ENCODE data around the gene BSCL2. TPM values are rescaled to one million over a fixed set of nuclear protein-coding genes. Genes with fewer than 3 reads are reported as not detected.

The BSCL2 gene
- total and polyA plus RNA-seq, 2 of the 13 experiments (the other 11 are each of a cell fraction or from before 2014, with no cell fraction given): 19.5 to 21.1 TPM

DNA sequence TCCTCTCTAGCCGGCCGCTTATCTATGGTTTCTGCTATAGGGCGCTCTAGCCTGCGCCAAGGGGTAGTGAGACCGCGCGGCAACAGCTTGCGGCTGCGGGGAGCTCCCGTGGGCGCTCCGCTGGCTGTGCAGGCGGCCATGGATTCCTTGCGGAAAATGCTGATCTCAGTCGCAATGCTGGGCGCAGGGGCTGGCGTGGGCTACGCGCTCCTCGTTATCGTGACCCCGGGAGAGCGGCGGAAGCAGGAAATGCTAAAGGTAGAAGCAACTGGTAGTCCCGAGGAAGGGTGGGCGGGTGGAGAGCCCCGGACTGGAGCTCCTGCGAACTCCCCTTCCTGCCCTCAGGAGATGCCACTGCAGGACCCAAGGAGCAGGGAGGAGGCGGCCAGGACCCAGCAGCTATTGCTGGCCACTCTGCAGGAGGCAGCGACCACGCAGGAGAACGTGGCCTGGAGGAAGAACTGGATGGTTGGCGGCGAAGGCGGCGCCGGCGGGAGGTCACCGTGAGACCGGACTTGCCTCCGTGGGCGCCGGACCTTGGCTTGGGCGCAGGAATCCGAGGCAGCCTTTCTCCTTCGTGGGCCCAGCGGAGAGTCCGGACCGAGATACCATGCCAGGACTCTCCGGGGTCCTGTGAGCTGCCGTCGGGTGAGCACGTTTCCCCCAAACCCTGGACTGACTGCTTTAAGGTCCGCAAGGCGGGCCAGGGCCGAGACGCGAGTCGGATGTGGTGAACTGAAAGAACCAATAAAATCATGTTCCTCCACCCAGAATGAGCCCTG lies 35.4 kb downstream of the BSCL2 start, which contains the start of the genes LBHD1 and UQCC3 (continued):
- TF ChIP-seq, protein P1, sequence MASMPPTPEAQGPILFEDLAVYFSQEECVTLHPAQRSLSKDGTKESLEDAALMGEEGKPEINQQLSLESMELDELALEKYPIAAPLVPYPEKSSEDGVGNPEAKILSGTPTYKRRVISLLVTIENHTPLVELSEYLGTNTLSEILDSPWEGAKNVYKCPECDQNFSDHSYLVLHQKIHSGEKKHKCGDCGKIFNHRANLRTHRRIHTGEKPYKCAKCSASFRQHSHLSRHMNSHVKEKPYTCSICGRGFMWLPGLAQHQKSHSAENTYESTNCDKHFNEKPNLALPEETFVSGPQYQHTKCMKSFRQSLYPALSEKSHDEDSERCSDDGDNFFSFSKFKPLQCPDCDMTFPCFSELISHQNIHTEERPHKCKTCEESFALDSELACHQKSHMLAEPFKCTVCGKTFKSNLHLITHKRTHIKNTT (CRISPR knock-in tag; IDR thresholded peaks at IDR 0.05): no peak
- TF ChIP-seq ZNF564 (CRISPR knock-in tag; IDR thresholded peaks at IDR 0.05) (peak; percentile 50; the same call in 1 of the 2 replicates), FOSL2 (CRISPR knock-in tag; IDR thresholded peaks at IDR 0.05) (no peak; the same call in 1 of the 2 replicates), SPEN (CRISPR knock-in tag; IDR thresholded peaks at IDR 0.05; ENCODE audit: low read depth) (peak; percentile 92), PCBP2 (optimal IDR thresholded peaks at IDR 0.05; ENCODE audit: low read depth, low read length, poor library complexity, severe bottlenecking) (no peak), SNRNP70 (IDR thresholded peaks at IDR 0.05; ENCODE audit: low read depth, low read length) (no peak), ZNF768 (CRISPR knock-in tag; IDR thresholded peaks at IDR 0.05) (peak; percentile 65; the same call in 1 of the 2 replicates), JUNB (CRISPR knock-in tag; IDR thresholded peaks at IDR 0.05; ENCODE audit: borderline replicate concordance) (no peak; the same call in 1 of the 2 replicates), ISL2 (CRISPR knock-in tag; IDR thresholded peaks at IDR 0.05) (0 out of 2 replicates have a peak, but pooled peaks have one; percentile 50), ZFP36 (IDR thresholded peaks at IDR 0.05; ENCODE audit: borderline replicate concordance, low read depth, low read length, partially characterized antibody) (no peak), SNAI1 (CRISPR knock-in tag; IDR thresholded peaks at IDR 0.05; ENCODE audit: borderline replicate concordance) (0 out of 2 replicates have a peak, but pooled peaks have one; percentile 6), ZNF761 (CRISPR knock-in tag; conservative IDR thresholded peaks at IDR 0.05) (no peak; the same call in 1 of the 2 replicates), PRMT3 (CRISPR knock-in tag; IDR thresholded peaks at IDR 0.05; ENCODE audit: borderline replicate concordance, low read depth) (0 out of 2 replicates have a peak, but pooled peaks have one; percentile 56), ZNF331 (CRISPR knock-in tag; IDR thresholded peaks at IDR 0.05) (0 out of 2 replicates have a peak, but pooled peaks have one; percentile 30), NPAS2 (CRISPR knock-in tag; IDR thresholded peaks at IDR 0.05; ENCODE audit: borderline replicate concordance) (no peak), HDAC6 (IDR thresholded peaks at IDR 0.05; ENCODE audit: low read depth, low read length) (no peak)
- TF ChIP-seq, protein P2, sequence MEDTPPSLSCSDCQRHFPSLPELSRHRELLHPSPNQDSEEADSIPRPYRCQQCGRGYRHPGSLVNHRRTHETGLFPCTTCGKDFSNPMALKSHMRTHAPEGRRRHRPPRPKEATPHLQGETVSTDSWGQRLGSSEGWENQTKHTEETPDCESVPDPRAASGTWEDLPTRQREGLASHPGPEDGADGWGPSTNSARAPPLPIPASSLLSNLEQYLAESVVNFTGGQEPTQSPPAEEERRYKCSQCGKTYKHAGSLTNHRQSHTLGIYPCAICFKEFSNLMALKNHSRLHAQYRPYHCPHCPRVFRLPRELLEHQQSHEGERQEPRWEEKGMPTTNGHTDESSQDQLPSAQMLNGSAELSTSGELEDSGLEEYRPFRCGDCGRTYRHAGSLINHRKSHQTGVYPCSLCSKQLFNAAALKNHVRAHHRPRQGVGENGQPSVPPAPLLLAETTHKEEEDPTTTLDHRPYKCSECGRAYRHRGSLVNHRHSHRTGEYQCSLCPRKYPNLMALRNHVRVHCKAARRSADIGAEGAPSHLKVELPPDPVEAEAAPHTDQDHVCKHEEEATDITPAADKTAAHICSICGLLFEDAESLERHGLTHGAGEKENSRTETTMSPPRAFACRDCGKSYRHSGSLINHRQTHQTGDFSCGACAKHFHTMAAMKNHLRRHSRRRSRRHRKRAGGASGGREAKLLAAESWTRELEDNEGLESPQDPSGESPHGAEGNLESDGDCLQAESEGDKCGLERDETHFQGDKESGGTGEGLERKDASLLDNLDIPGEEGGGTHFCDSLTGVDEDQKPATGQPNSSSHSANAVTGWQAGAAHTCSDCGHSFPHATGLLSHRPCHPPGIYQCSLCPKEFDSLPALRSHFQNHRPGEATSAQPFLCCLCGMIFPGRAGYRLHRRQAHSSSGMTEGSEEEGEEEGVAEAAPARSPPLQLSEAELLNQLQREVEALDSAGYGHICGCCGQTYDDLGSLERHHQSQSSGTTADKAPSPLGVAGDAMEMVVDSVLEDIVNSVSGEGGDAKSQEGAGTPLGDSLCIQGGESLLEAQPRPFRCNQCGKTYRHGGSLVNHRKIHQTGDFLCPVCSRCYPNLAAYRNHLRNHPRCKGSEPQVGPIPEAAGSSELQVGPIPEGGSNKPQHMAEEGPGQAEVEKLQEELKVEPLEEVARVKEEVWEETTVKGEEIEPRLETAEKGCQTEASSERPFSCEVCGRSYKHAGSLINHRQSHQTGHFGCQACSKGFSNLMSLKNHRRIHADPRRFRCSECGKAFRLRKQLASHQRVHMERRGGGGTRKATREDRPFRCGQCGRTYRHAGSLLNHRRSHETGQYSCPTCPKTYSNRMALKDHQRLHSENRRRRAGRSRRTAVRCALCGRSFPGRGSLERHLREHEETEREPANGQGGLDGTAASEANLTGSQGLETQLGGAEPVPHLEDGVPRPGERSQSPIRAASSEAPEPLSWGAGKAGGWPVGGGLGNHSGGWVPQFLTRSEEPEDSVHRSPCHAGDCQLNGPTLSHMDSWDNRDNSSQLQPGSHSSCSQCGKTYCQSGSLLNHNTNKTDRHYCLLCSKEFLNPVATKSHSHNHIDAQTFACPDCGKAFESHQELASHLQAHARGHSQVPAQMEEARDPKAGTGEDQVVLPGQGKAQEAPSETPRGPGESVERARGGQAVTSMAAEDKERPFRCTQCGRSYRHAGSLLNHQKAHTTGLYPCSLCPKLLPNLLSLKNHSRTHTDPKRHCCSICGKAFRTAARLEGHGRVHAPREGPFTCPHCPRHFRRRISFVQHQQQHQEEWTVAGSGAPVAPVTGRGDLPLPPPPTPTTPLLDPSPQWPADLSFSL (CRISPR knock-in tag; IDR thresholded peaks at IDR 0.05): no peak
- TF ChIP-seq, protein P3, sequence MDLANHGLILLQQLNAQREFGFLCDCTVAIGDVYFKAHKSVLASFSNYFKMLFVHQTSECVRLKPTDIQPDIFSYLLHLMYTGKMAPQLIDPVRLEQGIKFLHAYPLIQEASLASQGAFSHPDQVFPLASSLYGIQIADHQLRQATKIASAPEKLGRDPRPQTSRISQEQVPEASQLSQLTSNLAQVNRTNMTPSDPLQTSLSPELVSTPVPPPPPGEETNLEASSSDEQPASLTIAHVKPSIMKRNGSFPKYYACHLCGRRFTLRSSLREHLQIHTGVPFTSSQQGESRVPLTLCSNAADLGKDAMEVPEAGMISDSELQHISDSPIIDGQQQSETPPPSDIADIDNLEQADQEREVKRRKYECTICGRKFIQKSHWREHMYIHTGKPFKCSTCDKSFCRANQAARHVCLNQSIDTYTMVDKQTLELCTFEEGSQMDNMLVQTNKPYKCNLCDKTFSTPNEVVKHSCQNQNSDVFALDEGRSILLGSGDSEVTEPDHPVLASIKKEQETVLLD (CRISPR knock-in tag; IDR thresholded peaks at IDR 0.05; ENCODE audit: low read depth): peak; percentile 60; the same call in 1 of the 2 replicates
- TF ChIP-seq, protein P4, sequence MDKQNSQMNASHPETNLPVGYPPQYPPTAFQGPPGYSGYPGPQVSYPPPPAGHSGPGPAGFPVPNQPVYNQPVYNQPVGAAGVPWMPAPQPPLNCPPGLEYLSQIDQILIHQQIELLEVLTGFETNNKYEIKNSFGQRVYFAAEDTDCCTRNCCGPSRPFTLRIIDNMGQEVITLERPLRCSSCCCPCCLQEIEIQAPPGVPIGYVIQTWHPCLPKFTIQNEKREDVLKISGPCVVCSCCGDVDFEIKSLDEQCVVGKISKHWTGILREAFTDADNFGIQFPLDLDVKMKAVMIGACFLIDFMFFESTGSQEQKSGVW (CRISPR knock-in tag; IDR thresholded peaks at IDR 0.05; ENCODE audit: borderline replicate concordance): no peak

Data from HepG2 (cell line).